ENCODE measurements around the gene DMBT1.

DNA sequence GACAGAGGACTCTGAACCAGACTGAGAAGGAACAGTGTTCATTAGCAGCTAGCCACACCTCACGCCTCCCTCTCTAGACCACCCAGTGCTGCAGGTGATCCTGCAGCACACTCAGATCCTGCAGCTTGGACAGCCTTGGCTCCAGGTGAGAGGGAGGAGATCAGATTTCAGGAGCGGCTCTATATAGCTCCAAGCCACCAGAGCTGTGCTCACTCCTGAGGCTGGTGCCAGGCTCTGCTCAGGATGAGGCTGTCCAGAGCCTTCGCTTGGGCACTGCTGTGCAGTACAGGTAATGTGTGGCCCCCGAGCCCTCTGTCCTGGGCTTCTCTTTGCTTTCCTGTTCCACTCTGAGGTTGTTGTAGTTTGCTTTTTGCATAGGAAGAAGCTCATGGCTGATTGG is 96.7 kb downstream of the DMBT1 start:
- no peak for TF ChIP-seq SP1 (IDR thresholded peaks at IDR 0.05)
- TF ChIP-seq, protein P1, sequence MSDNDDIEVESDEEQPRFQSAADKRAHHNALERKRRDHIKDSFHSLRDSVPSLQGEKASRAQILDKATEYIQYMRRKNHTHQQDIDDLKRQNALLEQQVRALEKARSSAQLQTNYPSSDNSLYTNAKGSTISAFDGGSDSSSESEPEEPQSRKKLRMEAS (IDR thresholded peaks at IDR 0.05) = no peak
- TF ChIP-seq, protein P2, sequence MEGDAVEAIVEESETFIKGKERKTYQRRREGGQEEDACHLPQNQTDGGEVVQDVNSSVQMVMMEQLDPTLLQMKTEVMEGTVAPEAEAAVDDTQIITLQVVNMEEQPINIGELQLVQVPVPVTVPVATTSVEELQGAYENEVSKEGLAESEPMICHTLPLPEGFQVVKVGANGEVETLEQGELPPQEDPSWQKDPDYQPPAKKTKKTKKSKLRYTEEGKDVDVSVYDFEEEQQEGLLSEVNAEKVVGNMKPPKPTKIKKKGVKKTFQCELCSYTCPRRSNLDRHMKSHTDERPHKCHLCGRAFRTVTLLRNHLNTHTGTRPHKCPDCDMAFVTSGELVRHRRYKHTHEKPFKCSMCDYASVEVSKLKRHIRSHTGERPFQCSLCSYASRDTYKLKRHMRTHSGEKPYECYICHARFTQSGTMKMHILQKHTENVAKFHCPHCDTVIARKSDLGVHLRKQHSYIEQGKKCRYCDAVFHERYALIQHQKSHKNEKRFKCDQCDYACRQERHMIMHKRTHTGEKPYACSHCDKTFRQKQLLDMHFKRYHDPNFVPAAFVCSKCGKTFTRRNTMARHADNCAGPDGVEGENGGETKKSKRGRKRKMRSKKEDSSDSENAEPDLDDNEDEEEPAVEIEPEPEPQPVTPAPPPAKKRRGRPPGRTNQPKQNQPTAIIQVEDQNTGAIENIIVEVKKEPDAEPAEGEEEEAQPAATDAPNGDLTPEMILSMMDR (IDR thresholded peaks at IDR 0.05; ENCODE audit: low read depth, low read length, missing input control) = no peak
- TF ChIP-seq TAF1 (conservative IDR thresholded peaks at IDR 0.05) = no peak
- no peak for TF ChIP-seq HNF4G (IDR thresholded peaks at IDR 0.05)
- no peak for TF ChIP-seq YY1 (IDR thresholded peaks at IDR 0.05)
- no peak for TF ChIP-seq GABPA (IDR thresholded peaks at IDR 0.05 in 1 of 2, conservative IDR thresholded peaks at IDR 0.05 in 1 of 2)
- no peak for TF ChIP-seq RAD21 (IDR thresholded peaks at IDR 0.05)
- TF ChIP-seq, protein P3, sequence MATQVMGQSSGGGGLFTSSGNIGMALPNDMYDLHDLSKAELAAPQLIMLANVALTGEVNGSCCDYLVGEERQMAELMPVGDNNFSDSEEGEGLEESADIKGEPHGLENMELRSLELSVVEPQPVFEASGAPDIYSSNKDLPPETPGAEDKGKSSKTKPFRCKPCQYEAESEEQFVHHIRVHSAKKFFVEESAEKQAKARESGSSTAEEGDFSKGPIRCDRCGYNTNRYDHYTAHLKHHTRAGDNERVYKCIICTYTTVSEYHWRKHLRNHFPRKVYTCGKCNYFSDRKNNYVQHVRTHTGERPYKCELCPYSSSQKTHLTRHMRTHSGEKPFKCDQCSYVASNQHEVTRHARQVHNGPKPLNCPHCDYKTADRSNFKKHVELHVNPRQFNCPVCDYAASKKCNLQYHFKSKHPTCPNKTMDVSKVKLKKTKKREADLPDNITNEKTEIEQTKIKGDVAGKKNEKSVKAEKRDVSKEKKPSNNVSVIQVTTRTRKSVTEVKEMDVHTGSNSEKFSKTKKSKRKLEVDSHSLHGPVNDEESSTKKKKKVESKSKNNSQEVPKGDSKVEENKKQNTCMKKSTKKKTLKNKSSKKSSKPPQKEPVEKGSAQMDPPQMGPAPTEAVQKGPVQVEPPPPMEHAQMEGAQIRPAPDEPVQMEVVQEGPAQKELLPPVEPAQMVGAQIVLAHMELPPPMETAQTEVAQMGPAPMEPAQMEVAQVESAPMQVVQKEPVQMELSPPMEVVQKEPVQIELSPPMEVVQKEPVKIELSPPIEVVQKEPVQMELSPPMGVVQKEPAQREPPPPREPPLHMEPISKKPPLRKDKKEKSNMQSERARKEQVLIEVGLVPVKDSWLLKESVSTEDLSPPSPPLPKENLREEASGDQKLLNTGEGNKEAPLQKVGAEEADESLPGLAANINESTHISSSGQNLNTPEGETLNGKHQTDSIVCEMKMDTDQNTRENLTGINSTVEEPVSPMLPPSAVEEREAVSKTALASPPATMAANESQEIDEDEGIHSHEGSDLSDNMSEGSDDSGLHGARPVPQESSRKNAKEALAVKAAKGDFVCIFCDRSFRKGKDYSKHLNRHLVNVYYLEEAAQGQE (IDR thresholded peaks at IDR 0.05) = no peak
- no peak for TF ChIP-seq NR2F2 (IDR thresholded peaks at IDR 0.05)
- TF ChIP-seq, protein P4, sequence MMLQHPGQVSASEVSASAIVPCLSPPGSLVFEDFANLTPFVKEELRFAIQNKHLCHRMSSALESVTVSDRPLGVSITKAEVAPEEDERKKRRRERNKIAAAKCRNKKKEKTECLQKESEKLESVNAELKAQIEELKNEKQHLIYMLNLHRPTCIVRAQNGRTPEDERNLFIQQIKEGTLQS (IDR thresholded peaks at IDR 0.05) = no peak

Data from liver (tissue), 3 donors.